Activated T-helper 2 cell treated with anti-CD3 and anti-CD28 coated beads, Interferon-gamma antibody, Interleukin-2, Interleukin-4, amounts not matched to agents 10 μg/mL and 5 μg/mL and 100 μg/mL, durations not matched to agents 14 hours and 24 hours and 36 hours (primary cell): ENCODE results near the gene ACO1. TPM values are rescaled to one million over a fixed set of nuclear protein-coding genes. Genes with fewer than 3 reads are reported as not detected.

Experiments used
- DNase-seq: peaks from one replicate; pipeline ENCODE4 v3.0.0; 2021; ENCODE audit warnings: low spot score
- H3K27ac Mint-ChIP-seq: one replicate; pipeline ENCODE4 v1.8.0; 2021; ENCODE audit warnings: mixed read lengths
- H3K27me3 Mint-ChIP-seq: one replicate; pipeline ENCODE4 v1.8.0; 2021; ENCODE audit warnings: low read depth, mixed read lengths
- H3K36me3 Mint-ChIP-seq: one replicate; pipeline ENCODE4 v1.8.0; 2021; ENCODE audit warnings: low read depth, mixed read lengths
- H3K4me1 Mint-ChIP-seq: one replicate; pipeline ENCODE4 v1.8.0; 2021; ENCODE audit warnings: low read depth, mixed read lengths
- H3K4me3 Mint-ChIP-seq: one replicate; pipeline ENCODE4 v1.8.0; 2021; ENCODE audit warnings: low read depth, mild to moderate bottlenecking, moderate library complexity, mixed read lengths
- H3K9me3 Mint-ChIP-seq: one replicate; pipeline ENCODE4 v1.8.0; 2021; ENCODE audit warnings: mixed read lengths
- intact Hi-C: fragments of 100-400 bp; cut with micrococcal nuclease; formaldehyde crosslinking; loops from one replicate; pipeline ENCODE4 v1.15.1; 2023
- total RNA-seq: library from RNA; stranded (reverse); gene quantifications from 2 replicates; pipeline ENCODE4 v1.2.3, GENCODE V29; 2022

The ACO1 gene
- total RNA-seq, 1 donor from 2014 or later, result 11.8 TPM

GRCh38 chr9:32431940-32432555 is 47.6 kb downstream of the ACO1 start:
- H3K9me3 Mint-ChIP-seq, result no peaks in the 10 kb centered on the region
- peaks cover 4% of the 10 kb centered on the region for H3K4me1 Mint-ChIP-seq
- no peaks in the 10 kb centered on the region for H3K27me3 Mint-ChIP-seq
- peaks cover 20% of the 10 kb centered on the region for H3K36me3 Mint-ChIP-seq
- intact Hi-C loops, result loop anchor here (1.0 kb wide), 1 partner anchor 53 kb away; no protein-coding TSS in a partner anchor
- no peak overlapping the region for H3K27ac Mint-ChIP-seq
- DNase-seq, result no peak
- no peak overlapping the region for H3K4me3 Mint-ChIP-seq

DNA sequence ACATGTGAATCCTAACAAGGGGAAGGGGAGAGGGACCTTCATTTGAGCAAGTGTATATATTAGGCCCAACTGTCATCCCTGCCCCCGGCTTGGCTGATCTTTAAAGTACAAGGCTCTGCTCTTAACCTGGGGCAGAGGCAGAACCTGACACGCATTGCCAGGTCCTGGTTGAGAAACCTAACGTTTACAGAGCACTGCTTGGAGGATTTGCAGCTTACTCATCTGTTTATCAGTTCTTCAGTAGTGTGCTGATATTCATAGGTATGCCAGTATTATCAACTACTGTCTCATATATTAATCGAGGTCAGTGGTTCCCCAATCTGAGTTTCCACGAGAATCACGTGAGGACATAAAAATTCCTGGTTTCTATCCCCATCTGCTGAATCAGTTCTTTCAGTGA is 50.4 kb downstream of the ACO1 start:
- no peaks in the 10 kb centered on the region for H3K4me1 Mint-ChIP-seq
- DNase-seq, result no peak
- intact Hi-C loops, result no loop called here
- no peaks in the 10 kb centered on the region for H3K27me3 Mint-ChIP-seq
- no peak overlapping the region for H3K27ac Mint-ChIP-seq
- no peaks in the 10 kb centered on the region for H3K9me3 Mint-ChIP-seq
- H3K36me3 Mint-ChIP-seq, result peaks cover 20% of the 10 kb centered on the region
- H3K4me3 Mint-ChIP-seq, result no peak overlapping the region

DNA sequence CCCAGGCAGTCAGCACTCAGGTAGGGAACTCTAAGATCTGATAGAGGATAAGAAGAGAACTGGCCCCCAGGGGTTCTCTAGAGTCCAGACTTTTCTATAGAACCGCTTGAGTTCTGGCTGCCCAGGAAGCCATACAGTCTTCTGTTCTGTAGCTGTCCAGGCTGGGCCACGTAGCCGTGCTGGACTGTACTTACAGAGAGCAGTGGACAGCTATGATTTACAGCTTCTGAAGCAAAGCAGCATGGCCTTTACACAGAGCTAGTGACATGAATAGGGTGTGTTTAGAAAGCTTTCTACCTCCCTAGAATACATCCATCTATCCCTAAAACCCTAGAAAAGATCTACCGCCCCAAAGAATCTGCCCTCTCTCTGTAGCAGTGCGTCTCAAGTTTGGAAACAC is 57.2 kb downstream of the ACO1 start:
- H3K9me3 Mint-ChIP-seq, result no peaks in the 10 kb centered on the region
- no peak for DNase-seq
- H3K4me1 Mint-ChIP-seq, result no peaks in the 10 kb centered on the region
- H3K4me3 Mint-ChIP-seq, result no peak overlapping the region
- H3K27me3 Mint-ChIP-seq, result no peaks in the 10 kb centered on the region
- no peak overlapping the region for H3K27ac Mint-ChIP-seq
- H3K36me3 Mint-ChIP-seq, result peaks cover 30% of the 10 kb centered on the region
- intact Hi-C loops, result no loop called here

DNA sequence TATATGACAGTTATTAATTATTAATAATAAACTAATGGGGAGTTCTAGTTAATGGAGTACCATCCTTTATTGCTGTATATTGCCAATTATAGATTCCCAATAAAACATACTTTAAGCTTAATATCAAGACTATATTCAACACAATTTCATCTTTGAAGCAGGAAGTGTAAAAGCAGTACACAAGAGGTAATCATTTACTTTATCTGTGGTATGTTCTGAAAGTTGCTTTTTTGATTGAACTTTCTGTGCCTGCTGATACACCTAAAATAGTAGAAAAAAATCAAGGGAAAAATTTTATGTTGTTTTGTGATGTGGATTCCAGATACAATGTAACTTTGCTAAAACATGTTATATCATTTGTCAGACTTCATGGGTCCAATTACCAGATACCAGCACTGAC is 58.0 kb downstream of the ACO1 start:
- Mint-ChIP-seq H3K9me3 (no peaks in the 10 kb centered on the region), H3K4me3 (no peak overlapping the region), H3K4me1 (no peaks in the 10 kb centered on the region), H3K27me3 (no peaks in the 10 kb centered on the region), H3K36me3 (peaks cover 36% of the 10 kb centered on the region), H3K27ac (no peak overlapping the region)
- no peak for DNase-seq
- intact Hi-C loops, result no loop called here

- Mint-ChIP-seq H3K4me3 (no peak overlapping the region), H3K27me3 (no peaks in the 10 kb centered on the region), H3K4me1 (no peaks in the 10 kb centered on the region), H3K9me3 (no peaks in the 10 kb centered on the region), H3K27ac (no peak overlapping the region), H3K36me3 (peaks cover 54% of the 10 kb centered on the region)
- DNase-seq, result no peak
- intact Hi-C loops, result no loop called here
These were observed 65.5 kb downstream of the ACO1 start for GRCh38 chr9:32449969-32450368.

DNA sequence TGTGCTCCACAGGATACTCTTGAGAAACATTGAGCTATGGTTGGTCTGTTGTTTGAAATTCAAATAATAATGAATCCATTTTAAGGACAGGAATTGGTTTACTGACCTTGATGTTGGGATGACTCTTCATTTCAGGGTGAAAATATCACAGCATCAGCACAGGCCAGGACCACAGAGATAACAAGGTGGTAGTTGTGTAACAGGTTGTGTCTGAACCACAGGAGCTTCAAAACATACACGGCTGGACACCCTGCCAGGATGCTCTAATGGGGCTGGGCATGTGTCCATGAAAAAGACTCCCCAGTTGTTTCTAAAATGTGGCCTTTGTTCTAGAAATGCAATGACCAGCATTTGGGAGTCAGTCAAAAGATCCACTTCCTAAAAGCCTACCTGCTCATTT is 69.8 kb downstream of the ACO1 start:
- Mint-ChIP-seq H3K27me3 (no peaks in the 10 kb centered on the region), H3K9me3 (no peaks in the 10 kb centered on the region), H3K27ac (no peak overlapping the region), H3K36me3 (peaks cover 36% of the 10 kb centered on the region), H3K4me3 (no peak overlapping the region), H3K4me1 (no peaks in the 10 kb centered on the region)
- DNase-seq, result no peak
- intact Hi-C loops, result no loop called here

DNA sequence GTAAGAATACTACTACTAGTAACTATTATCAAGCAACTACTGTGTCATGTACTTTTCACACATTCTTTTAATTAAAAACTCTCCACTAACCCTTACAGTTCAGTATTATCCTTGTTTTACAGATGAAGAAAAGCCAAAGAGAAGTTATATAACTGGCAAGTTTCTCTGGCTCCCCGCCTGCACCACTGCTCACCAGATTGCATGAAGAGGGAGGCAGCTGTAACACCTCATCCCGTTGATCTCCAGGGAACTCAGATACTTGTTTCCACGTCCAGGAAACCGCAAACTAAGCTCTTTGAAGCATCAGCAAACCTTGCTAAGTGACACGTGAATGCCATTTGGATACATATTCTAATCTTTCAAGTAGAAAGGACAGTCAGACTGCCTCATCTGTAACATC is 71.3 kb downstream of the ACO1 start:
- Mint-ChIP-seq H3K27me3 (no peaks in the 10 kb centered on the region), H3K9me3 (no peaks in the 10 kb centered on the region), H3K4me1 (no peaks in the 10 kb centered on the region), H3K36me3 (peaks cover 35% of the 10 kb centered on the region), H3K4me3 (no peak overlapping the region), H3K27ac (no peak overlapping the region)
- no peak for DNase-seq
- intact Hi-C loops, result no loop called here

- Mint-ChIP-seq H3K36me3 (peaks cover 28% of the 10 kb centered on the region), H3K27ac (no peak overlapping the region)
- intact Hi-C loops, result no loop called here
These were observed 72.1 kb downstream of the ACO1 start for GRCh38 chr9:32456564-32456963.

DNA sequence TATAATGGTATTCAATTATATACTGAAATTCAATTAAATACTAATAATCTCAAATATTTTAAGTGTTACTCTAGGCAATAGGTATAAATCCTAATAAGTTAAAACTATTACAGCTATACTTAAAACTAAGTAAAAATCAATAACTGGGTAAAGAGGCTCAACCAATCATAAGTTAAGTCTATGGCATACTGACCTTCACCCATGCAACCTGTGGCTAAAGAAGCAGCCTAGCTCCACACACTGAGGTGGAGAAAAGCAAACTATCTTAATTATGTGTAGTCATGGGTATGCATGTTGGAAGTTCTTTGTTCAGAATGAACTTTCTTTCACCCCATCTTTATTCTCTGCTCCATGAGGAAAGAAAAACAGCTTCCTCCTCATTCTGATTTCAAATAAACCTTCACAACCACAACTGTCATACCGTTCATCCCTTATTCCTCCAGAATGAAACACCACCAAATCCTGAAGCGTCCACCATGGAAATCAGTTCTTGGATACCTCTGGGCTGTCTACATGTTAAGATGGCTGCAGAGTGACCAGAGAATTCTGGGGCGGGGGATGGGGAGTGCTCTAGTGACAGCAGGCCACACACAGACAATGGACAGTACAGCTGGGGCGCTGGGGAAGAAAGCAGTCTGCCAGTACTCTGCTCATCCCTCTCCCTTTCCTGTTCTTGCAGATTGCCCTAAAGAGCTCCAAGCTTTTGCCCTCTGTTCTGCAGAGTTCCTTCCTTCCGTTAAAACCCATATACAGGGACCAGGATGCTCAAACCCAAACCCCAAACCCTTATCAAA is 79.3 kb downstream of the ACO1 start:
- no peak for DNase-seq
- intact Hi-C loops, result no loop called here
- peaks cover under 1% of the 10 kb centered on the region for H3K4me1 Mint-ChIP-seq
- no peak overlapping the region for H3K27ac Mint-ChIP-seq
- H3K27me3 Mint-ChIP-seq, result no peaks in the 10 kb centered on the region
- H3K4me3 Mint-ChIP-seq, result no peak overlapping the region
- H3K9me3 Mint-ChIP-seq, result no peaks in the 10 kb centered on the region
- H3K36me3 Mint-ChIP-seq, result peaks cover 41% of the 10 kb centered on the region

More at GRCh38 chr9:32456564-32456963, 72.1 kb downstream of the ACO1 start:
- no peaks in the 10 kb centered on the region for H3K4me1 Mint-ChIP-seq
- no peak for DNase-seq
- no peaks in the 10 kb centered on the region for H3K9me3 Mint-ChIP-seq
- no peak overlapping the region for H3K4me3 Mint-ChIP-seq
- H3K27me3 Mint-ChIP-seq, result no peaks in the 10 kb centered on the region

DNA sequence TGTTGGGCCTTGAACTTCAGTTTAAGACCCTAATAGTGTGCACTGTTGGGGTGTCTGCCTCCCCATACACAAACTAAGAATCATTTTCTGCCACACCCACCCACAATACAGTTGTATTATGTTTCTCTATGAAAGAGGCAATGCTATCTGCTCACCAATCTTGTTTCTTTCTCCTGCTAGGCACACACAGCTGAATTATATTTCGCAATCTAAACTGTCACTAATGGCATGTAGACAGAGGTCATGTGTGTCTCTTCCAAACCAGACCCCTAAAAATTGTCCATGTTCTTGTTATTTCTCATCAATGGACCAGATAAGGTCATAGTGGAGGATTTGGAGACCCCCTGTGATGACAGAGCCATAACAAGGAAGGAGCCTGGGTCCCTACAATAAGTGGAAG is 84.3 kb downstream of the ACO1 start:
- no peak for DNase-seq
- Mint-ChIP-seq H3K4me3 (no peak overlapping the region), H3K27me3 (no peaks in the 10 kb centered on the region), H3K27ac (peak overlapping the region; percentile 8), H3K9me3 (no peaks in the 10 kb centered on the region), H3K36me3 (peaks cover 50% of the 10 kb centered on the region), H3K4me1 (peaks cover 6% of the 10 kb centered on the region)
- intact Hi-C loops, result no loop called here

DNA sequence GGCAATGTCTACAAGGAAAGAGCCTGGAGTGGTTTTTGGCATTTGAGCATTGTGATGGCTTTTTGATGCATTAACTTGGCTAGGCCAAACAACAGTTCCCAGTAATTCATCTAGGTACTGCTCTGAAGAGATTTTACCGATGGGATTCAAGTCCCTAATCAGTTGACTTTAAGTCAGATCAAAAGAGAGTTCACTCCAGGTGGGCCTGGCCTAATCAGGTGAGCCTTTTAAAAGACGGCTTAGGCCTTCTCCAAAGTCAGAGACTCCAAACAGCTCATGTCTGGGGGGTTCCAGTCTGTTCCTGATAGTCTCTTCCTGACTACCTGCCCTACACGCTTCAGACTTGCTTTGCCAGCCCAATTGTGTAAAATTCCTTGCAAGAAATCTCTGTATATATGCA is 87.9 kb downstream of the ACO1 start:
- Mint-ChIP-seq H3K36me3 (peaks cover 46% of the 10 kb centered on the region), H3K9me3 (no peaks in the 10 kb centered on the region), H3K27me3 (no peaks in the 10 kb centered on the region), H3K4me1 (peaks cover 6% of the 10 kb centered on the region), H3K4me3 (no peak overlapping the region), H3K27ac (no peak overlapping the region)
- intact Hi-C loops, result no loop called here
- DNase-seq, result no peak

DNA sequence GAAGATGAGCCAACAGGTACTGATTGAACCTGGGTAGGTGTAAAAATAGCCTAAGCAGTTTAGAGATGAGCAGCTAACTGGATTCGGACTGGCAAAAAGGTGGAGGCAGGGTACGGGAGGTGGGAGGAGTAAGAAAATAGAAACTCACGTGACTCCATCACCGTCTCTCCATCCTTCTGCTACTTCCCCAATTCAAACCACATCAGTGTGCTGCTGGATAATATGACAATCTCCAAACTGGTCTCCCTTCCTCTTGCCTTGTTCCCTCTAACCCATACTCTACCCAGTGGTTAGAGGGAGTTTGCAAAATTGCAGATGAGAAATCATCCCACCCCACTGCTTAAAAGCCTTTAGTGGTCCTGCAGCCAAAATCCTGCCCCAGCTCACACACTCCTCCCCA is 98.9 kb downstream of the ACO1 start:
- no peak overlapping the region for H3K4me3 Mint-ChIP-seq
- DNase-seq, result no peak
- H3K36me3 Mint-ChIP-seq, result peaks cover 60% of the 10 kb centered on the region
- no peak overlapping the region for H3K27ac Mint-ChIP-seq
- H3K4me1 Mint-ChIP-seq, result no peaks in the 10 kb centered on the region
- H3K27me3 Mint-ChIP-seq, result no peaks in the 10 kb centered on the region
- no peaks in the 10 kb centered on the region for H3K9me3 Mint-ChIP-seq
- intact Hi-C loops, result no loop called here

- no peaks in the 10 kb centered on the region for H3K4me1 Mint-ChIP-seq
- no peaks in the 10 kb centered on the region for H3K27me3 Mint-ChIP-seq
- peaks cover 50% of the 10 kb centered on the region for H3K36me3 Mint-ChIP-seq
- no peaks in the 10 kb centered on the region for H3K9me3 Mint-ChIP-seq
- H3K27ac Mint-ChIP-seq, result no peak overlapping the region
- H3K4me3 Mint-ChIP-seq, result no peak overlapping the region
- DNase-seq, result no peak
- intact Hi-C loops, result no loop called here
These were observed 102.6 kb downstream of the ACO1 start for GRCh38 chr9:32486839-32487562.
